Upper lobe of left lung (tissue), 4 donors: Measurements from ENCODE around the gene POFUT1.

Experiments
- POLR2A ChIP-seq, 4 donors: fragments of 450-650 bp; IDR thresholded peaks; one replicate each; pipeline ENCODE4 v1.5.1; 2016 to 2017; ENCODE audit warnings: antibody characterized with exemption in 4 of 4, mild to moderate bottlenecking in 2 of 4
- TF ChIP-seq, protein P1 (sequence below), 6 experiments: fragments of 450-650 bp in 4 of 6; fragments of 200-600 bp in 2 of 6; sonication (generic) in 2 of 6; IDR thresholded peaks; one replicate each; pipeline ENCODE4 v1.5.1; 2016 to 2019; ENCODE audit warnings: antibody characterized with exemption in 6 of 6

DNA sequence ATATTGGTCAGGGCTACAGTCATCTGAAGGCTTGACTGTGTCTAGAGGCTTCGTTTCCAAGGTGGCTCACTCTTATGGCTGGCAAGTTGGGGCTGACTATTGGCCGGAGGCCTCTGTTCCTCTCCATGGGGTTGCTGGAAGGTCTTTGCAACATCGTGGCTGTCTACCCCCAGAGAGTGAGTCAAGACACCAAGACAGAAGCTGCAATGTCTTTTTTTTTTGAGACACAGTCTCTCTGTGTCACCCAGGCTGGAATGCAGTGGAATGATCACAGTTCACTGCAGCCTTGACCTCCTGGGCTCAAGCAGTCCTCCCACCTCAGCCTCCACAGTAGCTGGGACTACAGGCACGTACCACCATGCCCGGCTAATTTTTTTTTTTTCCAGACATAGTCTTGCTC is 40.4 kb downstream of the POFUT1 start:
- TF ChIP-seq POLR2A (IDR thresholded peaks at IDR 0.05) = no peak
- TF ChIP-seq, protein P1, sequence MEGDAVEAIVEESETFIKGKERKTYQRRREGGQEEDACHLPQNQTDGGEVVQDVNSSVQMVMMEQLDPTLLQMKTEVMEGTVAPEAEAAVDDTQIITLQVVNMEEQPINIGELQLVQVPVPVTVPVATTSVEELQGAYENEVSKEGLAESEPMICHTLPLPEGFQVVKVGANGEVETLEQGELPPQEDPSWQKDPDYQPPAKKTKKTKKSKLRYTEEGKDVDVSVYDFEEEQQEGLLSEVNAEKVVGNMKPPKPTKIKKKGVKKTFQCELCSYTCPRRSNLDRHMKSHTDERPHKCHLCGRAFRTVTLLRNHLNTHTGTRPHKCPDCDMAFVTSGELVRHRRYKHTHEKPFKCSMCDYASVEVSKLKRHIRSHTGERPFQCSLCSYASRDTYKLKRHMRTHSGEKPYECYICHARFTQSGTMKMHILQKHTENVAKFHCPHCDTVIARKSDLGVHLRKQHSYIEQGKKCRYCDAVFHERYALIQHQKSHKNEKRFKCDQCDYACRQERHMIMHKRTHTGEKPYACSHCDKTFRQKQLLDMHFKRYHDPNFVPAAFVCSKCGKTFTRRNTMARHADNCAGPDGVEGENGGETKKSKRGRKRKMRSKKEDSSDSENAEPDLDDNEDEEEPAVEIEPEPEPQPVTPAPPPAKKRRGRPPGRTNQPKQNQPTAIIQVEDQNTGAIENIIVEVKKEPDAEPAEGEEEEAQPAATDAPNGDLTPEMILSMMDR (IDR thresholded peaks at IDR 0.05) = no peak
